Posterior cingulate gyrus (tissue), 11 donors: ENCODE measurements around the gene GPAT2.
A peak's percentile ranks its signal among the peaks of the same experiment; 100 is the strongest.
"Not testable (repeated sequence)": the region's sequence is repeated elsewhere in the genome, so short reads cannot be mapped to it uniquely, and the experiment has no call there.

Experiments used
- DNase-seq, 10 donors: peaks; one replicate each; pipeline versions ENCODE4 v3.0.0 to v3.0.0-alpha.2; 2020 to 2021; ENCODE audit warnings: mixed read lengths in 3 of 10
- intact Hi-C: fragments of 100-400 bp; cut with DNase I; formaldehyde crosslinking; loops from one replicate; pipeline ENCODE4 v1.15.1; 2023

The GPAT2 gene

GRCh38 chr2:96025755-96026154, 9.0 kb downstream of the GPAT2 start:
- intact Hi-C loops: loop anchor here (10.0 kb wide), 1 partner anchor 89 kb away; the partner anchor contains the start of gene ADRA2B
- DNase-seq: peak in 1 of 10 donors; percentile 55

GRCh38 chr2:96025194-96025492, 9.6 kb downstream of the GPAT2 start:
- DNase-seq: peak in 1 of 10 donors; percentile 59
- intact Hi-C loops: loop anchor here (10.0 kb wide), 1 partner anchor 90 kb away; the partner anchor contains the start of gene ADRA2B

GRCh38 chr2:96024336-96025193, 10.2 kb downstream of the GPAT2 start:
- intact Hi-C loops: loop anchor here (10.0 kb wide), 1 partner anchor 90 kb away; the partner anchor contains the start of gene ADRA2B
- DNase-seq: peak in 5 of 10 donors; percentile 55 to 92 (median 84)

GRCh38 chr2:96023701-96024100, 11.0 kb downstream of the GPAT2 start:
- peak in 1 of 10 donors; percentile 84 for DNase-seq
- intact Hi-C loops: loop anchor here (10.0 kb wide), 1 partner anchor 91 kb away; the partner anchor contains the start of gene ADRA2B

- intact Hi-C loops: loop anchor here (10.0 kb wide), 1 partner anchor 92 kb away; the partner anchor contains the start of gene ADRA2B
- DNase-seq: peak; percentile 80 to 98 (median 90)
These were observed 11.8 kb downstream of the GPAT2 start for GRCh38 chr2:96022701-96023447.

- not testable (repeated sequence) for DNase-seq
- intact Hi-C loops: loop anchor here (10.0 kb wide), 1 partner anchor 93 kb away; the partner anchor contains the start of gene ADRA2B
These were observed 12.6 kb downstream of the GPAT2 start for GRCh38 chr2:96022126-96022525.

GRCh38 chr2:96021142-96021541, 13.6 kb downstream of the GPAT2 start:
- intact Hi-C loops: loop anchor here (10.0 kb wide), 1 partner anchor 94 kb away; the partner anchor contains the start of gene ADRA2B
- DNase-seq: peak in 1 of 10 donors; percentile 46

- DNase-seq: peak in 1 of 10 donors; percentile 34
- intact Hi-C loops: loop anchor here (10.0 kb wide), 2 partner anchors 95 to 155 kb away; partner anchors contain the start of gene ADRA2B
These were observed 14.7 kb downstream of the GPAT2 start for GRCh38 chr2:96019909-96020590.

- intact Hi-C loops: loop anchor here (10.0 kb wide), 1 partner anchor 158 kb away; no protein-coding TSS in a partner anchor
- DNase-seq: not testable (repeated sequence)
These were observed 18.4 kb downstream of the GPAT2 start for GRCh38 chr2:96016321-96016720.

GRCh38 chr2:96012792-96013264, 21.9 kb downstream of the GPAT2 start:
- peak in 1 of 10 donors; percentile 49 for DNase-seq
- intact Hi-C loops: loop anchor here (10.0 kb wide), 1 partner anchor 162 kb away; no protein-coding TSS in a partner anchor

- peak in 2 of 10 donors; percentile 39 to 79 for DNase-seq
- intact Hi-C loops: loop anchor here (10.0 kb wide), 1 partner anchor 163 kb away; no protein-coding TSS in a partner anchor
These were observed 22.5 kb downstream of the GPAT2 start for GRCh38 chr2:96012086-96012791.

- intact Hi-C loops: loop anchor here (10.0 kb wide), 1 partner anchor 164 kb away; no protein-coding TSS in a partner anchor
- DNase-seq: peak in 9 of 10 donors; percentile 51 to 94 (median 64)
These were observed 23.6 kb downstream of the GPAT2 start for GRCh38 chr2:96011129-96011455.

- intact Hi-C loops: loop anchor here (10.0 kb wide), 1 partner anchor 164 kb away; no protein-coding TSS in a partner anchor
- peak; percentile 96 to 100 (median 99) for DNase-seq
These were observed 24.2 kb downstream of the GPAT2 start for GRCh38 chr2:96010320-96011128.

- intact Hi-C loops: loop anchor here (10.0 kb wide), 1 partner anchor 165 kb away; no protein-coding TSS in a partner anchor
- peak in 1 of 10 donors; percentile 34 for DNase-seq
These were observed 24.9 kb downstream of the GPAT2 start for GRCh38 chr2:96009833-96010232.

GRCh38 chr2:96008051-96008450, 26.7 kb downstream of the GPAT2 start:
- intact Hi-C loops, DNase-seq: not testable (repeated sequence)

GRCh38 chr2:96006248-96006647, 28.5 kb downstream of the GPAT2 start:
- intact Hi-C loops, DNase-seq: not testable (repeated sequence)

- intact Hi-C loops: loop anchor here (10.0 kb wide), 1 partner anchor 122 kb away; the partner anchor contains the start of gene ADRA2B
- peak in 8 of 10 donors; percentile 43 to 90 (median 68) for DNase-seq
These were observed 42.0 kb downstream of the GPAT2 start for GRCh38 chr2:95992520-95993272.
